SK-N-SH (cell line): ENCODE data around the gene MUC5AC. TPM values are rescaled to one million over a fixed set of nuclear protein-coding genes. Genes with fewer than 3 reads are reported as not detected.

ENCODE experiments used
- CTCF ChIA-PET: fragments of 300-600, 350-600 bp; formaldehyde crosslinking; extraction: SDS; loops from one replicate; lab custom pipeline; 2021; lab: Yijun Ruan, JAX
- POLR2A ChIA-PET: fragments of 350-600 bp; sonication (Branson Sonifier 250); formaldehyde crosslinking; extraction: SDS; loops from one replicate; lab custom pipeline; 2020; ENCODE audit warnings: antibody characterized with exemption, inconsistent platforms; lab: Yijun Ruan, JAX
- DNase-seq: peaks from one replicate; pipeline ENCODE4 v3.0.0; 2012
- H2AFZ ChIP-seq: fragments of 200-600 bp; sonication (generic); 2 replicates; pipeline ENCODE4 v1.8.1; 2016; ENCODE audit warnings: antibody characterized with exemption, mild to moderate bottlenecking, low read depth
- H3F3A ChIP-seq: fragments of 200-600 bp; sonication (generic); replicated peaks from 2 replicates; pipeline ENCODE3; 2016; ENCODE audit warnings: antibody characterized with exemption, mild to moderate bottlenecking; ENCODE audit not compliant: insufficient read depth
- H3K27ac ChIP-seq, 2 experiments: fragments of 200-500 bp in 1 of 2; fragments of 200-600 bp in 1 of 2; sonication (Bioruptor generic) in 1 of 2; sonication (generic), shearing (Covaris generic) in 1 of 2; 2 replicates each; pipeline versions ENCODE4 v1.5.1 to v1.6.1; 2014 to 2016; ENCODE audit warnings: low read depth in 2 of 2, inconsistent platforms in 1 of 2, low read length in 1 of 2, mild to moderate bottlenecking in 1 of 2, mixed read lengths in 1 of 2
- H3K27me3 ChIP-seq: fragments of 200-600 bp; sonication (generic), shearing (Covaris generic); 2 replicates; pipeline ENCODE4 v1.6.1; 2016; ENCODE audit warnings: mixed run types; ENCODE audit not compliant: insufficient read depth
- H3K36me3 ChIP-seq, 2 experiments: fragments of 200-500 bp in 1 of 2; fragments of 200-600 bp in 1 of 2; sonication (Bioruptor generic) in 1 of 2; sonication (generic) in 1 of 2; replicated peaks in 1 of 2; 2 replicates each; pipeline versions ENCODE3 to v1.5.1; 2014 to 2016; ENCODE audit warnings: low read length in 1 of 2, mild to moderate bottlenecking in 1 of 2; ENCODE audit not compliant: insufficient read depth in 2 of 2, control insufficient read depth in 1 of 2
- H3K4me1 ChIP-seq, 2 experiments: fragments of 200-500 bp in 1 of 2; fragments of 200-600 bp in 1 of 2; sonication (Bioruptor generic) in 1 of 2; sonication (generic), shearing (Covaris generic) in 1 of 2; 2 replicates each; pipeline versions ENCODE4 v1.5.1 to v1.6.1; 2014 to 2016; ENCODE audit warnings: low read depth in 1 of 2, low read length in 1 of 2, mixed run types in 1 of 2; ENCODE audit not compliant: insufficient read depth in 2 of 2, control insufficient read depth in 1 of 2
- H3K4me2 ChIP-seq: fragments of 200-600 bp; sonication (generic), shearing (Covaris generic); 2 replicates; pipeline ENCODE4 v1.6.1; 2017; ENCODE audit warnings: mixed run types
- H3K4me3 ChIP-seq, 2 experiments: fragments of 200-500 bp in 1 of 2; fragments of 200-600 bp in 1 of 2; sonication (Bioruptor generic) in 1 of 2; sonication (generic), shearing (Covaris generic) in 1 of 2; 2 replicates each; pipeline versions ENCODE4 v1.5.1 to v1.8.1; 2014 to 2016; ENCODE audit warnings: low read depth in 2 of 2, inconsistent platforms in 1 of 2, low read length in 1 of 2, mild to moderate bottlenecking in 1 of 2, mixed read lengths in 1 of 2, moderate library complexity in 1 of 2
- H3K79me2 ChIP-seq: fragments of 200-600 bp; sonication (generic); 2 replicates; pipeline ENCODE4 v1.8.1; 2017; ENCODE audit warnings: mild to moderate bottlenecking; ENCODE audit not compliant: insufficient read depth
- H3K9ac ChIP-seq: fragments of 200-600 bp; sonication (generic); 2 replicates; pipeline ENCODE4 v1.6.1; 2017; ENCODE audit warnings: mixed run types
- H3K9me2 ChIP-seq: fragments of 200-600 bp; sonication (generic); 2 replicates; pipeline ENCODE4 v1.6.1; 2017; ENCODE audit warnings: mixed run types
- H3K9me3 ChIP-seq: fragments of 200-600 bp; sonication (generic); 2 replicates; pipeline ENCODE4 v1.6.1; 2017; ENCODE audit warnings: mixed run types, mild to moderate bottlenecking, moderate library complexity
- H4K20me1 ChIP-seq: fragments of 200-600 bp; sonication (generic); 2 replicates; pipeline ENCODE4 v1.6.1; 2017; ENCODE audit warnings: mild to moderate bottlenecking, mixed run types; ENCODE audit not compliant: insufficient read depth
- CHD2 ChIP-seq: fragments of 150-350 bp; IDR thresholded peaks from 2 replicates; pipeline ENCODE4 v1.6.1; 2018; ENCODE audit warnings: low read length; ENCODE audit not compliant: partially characterized antibody
- ELF1 ChIP-seq: IDR thresholded peaks from 2 replicates; pipeline ENCODE4 v1.4.0; 2012
- EP300 ChIP-seq, 2 experiments: IDR thresholded peaks; 2 replicates each; pipeline versions ENCODE4 v1.4.0 to v1.6.1; 2012; ENCODE audit warnings: borderline replicate concordance in 1 of 2, low read depth in 1 of 2, low read length in 1 of 2
- EZH2phosphoT487 ChIP-seq: fragments of 200-600 bp; sonication (generic); IDR thresholded peaks from 2 replicates; pipeline ENCODE4 v1.6.1; 2017; ENCODE audit warnings: low read depth, mixed run types, mild to moderate bottlenecking, antibody characterized with exemption, moderate library complexity, borderline replicate concordance
- GABPA ChIP-seq: IDR thresholded peaks from 2 replicates; pipeline ENCODE4 v1.4.0; 2012; ENCODE audit warnings: low read depth, mild to moderate bottlenecking
- JUND ChIP-seq: IDR thresholded peaks from 2 replicates; pipeline ENCODE4 v1.4.0; 2012
- MAX ChIP-seq: IDR thresholded peaks from 2 replicates; pipeline ENCODE4 v1.4.0; 2012; ENCODE audit warnings: low read depth
- MEF2A ChIP-seq: IDR thresholded peaks from 2 replicates; pipeline ENCODE4 v1.4.0; 2012; ENCODE audit warnings: low read depth, borderline replicate concordance
- RAD21 ChIP-seq: IDR thresholded peaks from 2 replicates; pipeline ENCODE4 v1.6.1; 2012; ENCODE audit warnings: mild to moderate bottlenecking, low read length
- RCOR1 ChIP-seq: fragments of 150-350 bp; IDR thresholded peaks from 2 replicates; pipeline ENCODE4 v1.6.1; 2017; ENCODE audit warnings: antibody characterized with exemption, low read length
- RFX5 ChIP-seq: IDR thresholded peaks from 2 replicates; pipeline ENCODE4 v1.6.1; 2012; ENCODE audit warnings: mild to moderate bottlenecking, improper control_type of control experiment, low read length
- TAF1 ChIP-seq: IDR thresholded peaks from 2 replicates; pipeline ENCODE4 v1.6.1; 2012; ENCODE audit warnings: low read depth, mild to moderate bottlenecking, low read length, moderate library complexity, borderline replicate concordance
- TCF12 ChIP-seq: IDR thresholded peaks from 2 replicates; pipeline ENCODE4 v1.4.0; 2012
- WGBS: methylation state at CpG from one replicate; pipeline ENCODE4 v1.1.6; 2017; ENCODE audit warnings: low lambda C conversion rate; 5-methylcytosine and 5-hydroxymethylcytosine counted together
- polyA plus RNA-seq, 3 experiments: library from polyadenylated mRNA; depleted of rRNA; stranded (reverse); fragments of >200 nt; gene quantifications; 2 replicates each; pipeline ENCODE4 v1.2.3, GENCODE V29; 2012
- TF ChIP-seq, protein P1 (sequence below): IDR thresholded peaks from 2 replicates; pipeline ENCODE4 v1.4.0; 2012; ENCODE audit warnings: low read depth, borderline replicate concordance
- TF ChIP-seq, protein P2 (sequence below): IDR thresholded peaks from 2 replicates; pipeline ENCODE4; 2012

MUC5AC gene
- polyA plus RNA-seq, 1 of the 3 experiments (the other 2 are of a cell fraction): not detected

DNA sequence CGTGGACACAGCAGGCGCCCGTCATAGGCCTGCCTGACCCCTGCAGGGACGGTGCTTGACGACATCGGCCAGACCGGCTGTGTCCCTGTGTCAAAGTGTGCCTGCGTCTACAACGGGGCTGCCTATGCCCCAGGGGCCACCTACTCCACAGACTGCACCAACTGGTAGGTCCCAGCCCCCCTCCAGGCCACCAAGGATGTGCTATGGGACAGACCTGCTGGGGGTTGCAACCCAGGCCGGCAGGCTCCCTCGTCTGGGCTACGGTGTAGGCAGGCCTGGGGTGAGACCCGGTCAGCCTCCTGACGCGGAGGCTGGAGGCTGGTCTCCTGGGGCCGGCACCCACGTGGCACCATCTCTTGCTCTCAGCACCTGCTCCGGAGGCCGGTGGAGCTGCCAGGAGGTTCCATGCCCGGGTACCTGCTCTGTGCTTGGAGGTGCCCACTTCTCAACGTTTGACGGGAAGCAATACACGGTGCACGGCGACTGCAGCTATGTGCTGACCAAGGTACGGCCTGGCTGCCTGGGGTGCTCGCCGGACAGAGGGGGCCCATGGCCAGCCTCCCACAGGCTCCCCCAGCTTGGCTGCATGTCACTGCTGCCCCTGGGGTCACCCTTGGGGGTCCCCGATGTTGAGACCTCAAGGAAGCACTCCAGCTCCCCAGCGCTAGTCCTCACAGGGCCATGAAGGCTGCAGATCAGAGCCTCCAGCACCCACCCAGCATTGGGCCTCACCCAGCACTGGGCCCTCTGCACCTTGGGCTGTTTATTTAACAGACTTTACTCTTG lies 7.7 kb downstream of the MUC5AC start (continued):
- TF ChIP-seq RAD21 (no peak), TAF1 (no peak), ELF1 (no peak), EZH2phosphoT487 (no peak), MAX (no peak)
- TF ChIP-seq, protein P1, sequence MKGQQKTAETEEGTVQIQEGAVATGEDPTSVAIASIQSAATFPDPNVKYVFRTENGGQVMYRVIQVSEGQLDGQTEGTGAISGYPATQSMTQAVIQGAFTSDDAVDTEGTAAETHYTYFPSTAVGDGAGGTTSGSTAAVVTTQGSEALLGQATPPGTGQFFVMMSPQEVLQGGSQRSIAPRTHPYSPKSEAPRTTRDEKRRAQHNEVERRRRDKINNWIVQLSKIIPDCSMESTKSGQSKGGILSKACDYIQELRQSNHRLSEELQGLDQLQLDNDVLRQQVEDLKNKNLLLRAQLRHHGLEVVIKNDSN: no peak
- TF ChIP-seq, protein P2, sequence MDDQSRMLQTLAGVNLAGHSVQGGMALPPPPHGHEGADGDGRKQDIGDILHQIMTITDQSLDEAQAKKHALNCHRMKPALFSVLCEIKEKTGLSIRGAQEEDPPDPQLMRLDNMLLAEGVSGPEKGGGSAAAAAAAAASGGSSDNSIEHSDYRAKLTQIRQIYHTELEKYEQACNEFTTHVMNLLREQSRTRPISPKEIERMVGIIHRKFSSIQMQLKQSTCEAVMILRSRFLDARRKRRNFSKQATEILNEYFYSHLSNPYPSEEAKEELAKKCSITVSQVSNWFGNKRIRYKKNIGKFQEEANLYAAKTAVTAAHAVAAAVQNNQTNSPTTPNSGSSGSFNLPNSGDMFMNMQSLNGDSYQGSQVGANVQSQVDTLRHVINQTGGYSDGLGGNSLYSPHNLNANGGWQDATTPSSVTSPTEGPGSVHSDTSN: no peak
- TF ChIP-seq, all 33 proteins: peak for 0

DNA sequence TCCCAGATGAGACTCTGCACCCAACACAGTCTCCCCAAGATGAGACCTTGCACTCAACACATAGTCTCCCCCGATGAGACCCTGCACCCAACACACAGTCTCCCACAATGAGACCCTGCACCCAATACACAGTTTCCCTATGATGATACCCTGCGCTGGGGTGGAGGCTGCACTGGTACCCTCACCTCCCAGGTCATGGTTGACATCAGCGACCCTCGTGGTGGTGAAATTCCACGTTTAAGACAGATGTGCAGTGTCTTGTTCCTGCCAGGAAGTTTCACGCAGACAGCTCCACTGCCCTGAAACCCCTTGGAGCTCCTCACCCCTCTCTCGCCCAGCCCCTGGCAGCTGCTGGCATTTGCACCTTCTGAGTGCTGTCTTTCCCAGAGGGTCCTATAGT lies 9.5 kb downstream of the MUC5AC start:
- 32% methylated on average over 7 of the region's 7 CpGs for WGBS
- Histone ChIP-seq H3K4me3 (no peak overlapping the region), H3K36me3 (no peaks in the 10 kb centered on the region), H3K9ac (no peak overlapping the region), H3K4me2 (no peak overlapping the region), H3K27ac (no peak overlapping the region), H3K79me2 (no peaks in the 10 kb centered on the region), H2AFZ (no peak overlapping the region), H3K9me3 (no peaks in the 10 kb centered on the region), H3K27me3 (no peaks in the 10 kb centered on the region), H3K9me2 (no peaks in the 10 kb centered on the region), H3F3A (no peaks in the 10 kb centered on the region), H4K20me1 (no peaks in the 10 kb centered on the region), H3K4me1 (no peaks in the 10 kb centered on the region)
- TF ChIP-seq MEF2A (no peak), RCOR1 (no peak), GABPA (no peak), ELF1 (no peak), CHD2 (no peak), RFX5 (no peak), EP300 (IDR thresholded peaks at IDR 0.05; ENCODE audit: borderline replicate concordance in 1 of 2, low read depth in 1 of 2, low read length in 1 of 2) (no peak), JUND (no peak), TCF12 (no peak)
- POLR2A ChIA-PET: no interaction called here
- DNase-seq: no peak
- CTCF ChIA-PET: no interaction called here
